ENCODE results near the gene SAFB. TPM values are rescaled to one million over a fixed set of nuclear protein-coding genes. Genes with fewer than 3 reads are reported as not detected.

The SAFB gene
- total RNA-seq, 4 donors from 2014 or later = 90.5 to 368 (median 185) TPM

DNA sequence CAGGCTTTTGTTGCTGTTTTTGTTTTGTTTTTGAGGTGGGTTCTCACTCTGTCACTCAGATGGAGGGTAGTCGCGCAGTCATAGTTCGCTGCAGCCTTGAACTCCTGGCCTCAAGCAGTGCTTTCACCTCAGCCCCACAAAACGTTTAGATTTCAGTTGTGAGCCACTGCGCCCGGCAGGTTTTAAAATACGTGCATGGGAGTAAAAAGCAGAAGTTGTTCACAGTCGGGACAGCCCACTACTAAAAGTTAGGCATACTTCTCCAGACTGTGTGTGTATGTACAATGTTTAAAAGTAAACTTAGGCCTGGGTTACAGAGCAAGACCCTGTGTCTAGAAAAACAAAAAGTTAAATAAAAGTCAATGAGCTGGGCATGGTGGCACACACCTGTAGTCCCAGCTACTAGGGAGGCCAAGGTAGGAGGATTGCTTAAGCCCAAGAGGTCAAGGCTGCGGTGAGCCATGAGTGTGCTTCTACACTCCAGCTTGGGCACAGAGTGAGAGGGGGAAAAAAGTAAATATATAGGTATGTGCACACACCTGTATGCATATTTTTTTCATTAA lies 6.1 kb downstream of the SAFB start:
- in situ Hi-C loops (cut with MboI; ENCODE audit: low pct_ligation_motif_present in 1 of 4, low pct_unique_long_range_greater_than_20kb in 1 of 4, low sequenced_read_pairs in 3 of 4) = no loop called here
- Histone ChIP-seq H3K27ac (peak overlapping the region in 1 of 4 donors; percentile 43), H3K4me1 (peaks cover 40 to 94% (median 65%) of the 10 kb centered on the region in 4 donors), H3K27me3 (no peaks in the 10 kb centered on the region), H3K9me3 (no peaks in the 10 kb centered on the region), H3K36me3 (peaks cover 0 to 33% (median 8%) of the 10 kb centered on the region in 4 donors), H3K4me3 (no peak overlapping the region)
- TF ChIP-seq POLR2AphosphoS5 (IDR thresholded peaks at IDR 0.05) = no peak
- TF ChIP-seq, protein P1, sequence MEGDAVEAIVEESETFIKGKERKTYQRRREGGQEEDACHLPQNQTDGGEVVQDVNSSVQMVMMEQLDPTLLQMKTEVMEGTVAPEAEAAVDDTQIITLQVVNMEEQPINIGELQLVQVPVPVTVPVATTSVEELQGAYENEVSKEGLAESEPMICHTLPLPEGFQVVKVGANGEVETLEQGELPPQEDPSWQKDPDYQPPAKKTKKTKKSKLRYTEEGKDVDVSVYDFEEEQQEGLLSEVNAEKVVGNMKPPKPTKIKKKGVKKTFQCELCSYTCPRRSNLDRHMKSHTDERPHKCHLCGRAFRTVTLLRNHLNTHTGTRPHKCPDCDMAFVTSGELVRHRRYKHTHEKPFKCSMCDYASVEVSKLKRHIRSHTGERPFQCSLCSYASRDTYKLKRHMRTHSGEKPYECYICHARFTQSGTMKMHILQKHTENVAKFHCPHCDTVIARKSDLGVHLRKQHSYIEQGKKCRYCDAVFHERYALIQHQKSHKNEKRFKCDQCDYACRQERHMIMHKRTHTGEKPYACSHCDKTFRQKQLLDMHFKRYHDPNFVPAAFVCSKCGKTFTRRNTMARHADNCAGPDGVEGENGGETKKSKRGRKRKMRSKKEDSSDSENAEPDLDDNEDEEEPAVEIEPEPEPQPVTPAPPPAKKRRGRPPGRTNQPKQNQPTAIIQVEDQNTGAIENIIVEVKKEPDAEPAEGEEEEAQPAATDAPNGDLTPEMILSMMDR (IDR thresholded peaks at IDR 0.05) = no peak
- TF ChIP-seq EP300 (IDR thresholded peaks at IDR 0.05; ENCODE audit: low read depth) = no peak
- no peak for TF ChIP-seq POLR2A (IDR thresholded peaks at IDR 0.05)
- WGBS, 2 donors (ENCODE audit: low coverage in 1 of 2) = 71 to 73% methylated on average over 9 of the region's 9 CpGs
- intact Hi-C loops (cut with DNase I; ENCODE audit: low total_unique reads) = no loop called here
- DNase-seq = no peak

- H3K4me3 ChIP-seq = no peak overlapping the region
- intact Hi-C loops (cut with DNase I; ENCODE audit: low total_unique reads) = no loop called here
- peak overlapping the region; percentile 8 to 61 (median 30) for H3K27ac ChIP-seq
- WGBS, 2 donors (ENCODE audit: low coverage in 1 of 2) = 73 to 80% methylated on average over 9 of the region's 9 CpGs
- H3K4me1 ChIP-seq = peaks cover 22 to 74% (median 45%) of the 10 kb centered on the region in 4 donors
- H3K36me3 ChIP-seq = peaks cover 0 to 24% (median 6%) of the 10 kb centered on the region in 4 donors
- TF ChIP-seq POLR2A (IDR thresholded peaks at IDR 0.05) (no peak), POLR2AphosphoS5 (IDR thresholded peaks at IDR 0.05) (peak in 1 of 3 donors; percentile 6)
- no peak for DNase-seq
- in situ Hi-C loops (cut with MboI; ENCODE audit: low pct_ligation_motif_present in 1 of 4, low pct_unique_long_range_greater_than_20kb in 1 of 4, low sequenced_read_pairs in 3 of 4) = no loop called here
- H3K9me3 ChIP-seq = no peaks in the 10 kb centered on the region
- H3K27me3 ChIP-seq = no peaks in the 10 kb centered on the region
Measured at GRCh38 chr19:5631567-5632240, 8.8 kb downstream of the SAFB start.

DNA sequence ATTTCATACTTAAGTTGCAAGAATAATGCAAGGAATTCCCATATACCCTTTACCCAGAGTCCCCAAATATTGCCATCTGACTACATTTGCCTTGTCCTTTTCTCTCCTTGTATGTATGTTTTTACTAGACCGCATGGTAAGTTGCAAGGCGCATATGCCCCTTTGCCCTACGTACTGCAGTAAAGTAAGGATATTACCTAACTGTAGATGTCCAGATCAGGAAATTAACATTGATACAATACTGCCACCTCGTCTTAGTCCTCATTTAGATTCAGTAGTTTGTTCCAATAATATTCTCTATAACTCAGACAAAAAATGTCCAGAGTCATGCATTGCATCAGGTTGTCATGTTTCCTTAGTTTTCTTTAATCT lies 9.3 kb downstream of the SAFB start:
- H3K4me1 ChIP-seq = peaks cover 22 to 68% (median 40%) of the 10 kb centered on the region in 4 donors
- in situ Hi-C loops (cut with MboI; ENCODE audit: low pct_ligation_motif_present in 1 of 4, low pct_unique_long_range_greater_than_20kb in 1 of 4, low sequenced_read_pairs in 3 of 4) = no loop called here
- 75 to 77% methylated on average over 4 of the region's 4 CpGs for WGBS, 2 donors (ENCODE audit: low coverage in 1 of 2)
- no peaks in the 10 kb centered on the region for H3K27me3 ChIP-seq
- TF ChIP-seq POLR2A (IDR thresholded peaks at IDR 0.05) (no peak), POLR2AphosphoS5 (IDR thresholded peaks at IDR 0.05) (no peak), EP300 (IDR thresholded peaks at IDR 0.05; ENCODE audit: low read depth) (no peak)
- TF ChIP-seq, protein P1 (IDR thresholded peaks at IDR 0.05) = no peak
- peaks cover 0 to 20% (median 4%) of the 10 kb centered on the region in 4 donors for H3K36me3 ChIP-seq
- no peak overlapping the region for H3K4me3 ChIP-seq
- intact Hi-C loops (cut with DNase I; ENCODE audit: low total_unique reads) = no loop called here
- H3K27ac ChIP-seq = peak overlapping the region in 3 of 4 donors; percentile 30 to 61 (median 31)
- H3K9me3 ChIP-seq = no peaks in the 10 kb centered on the region
- DNase-seq = no peak

GRCh38 chr19:5632657-5633056 lies 9.8 kb downstream of the SAFB start:
- peaks cover 20 to 67% (median 36%) of the 10 kb centered on the region in 4 donors for H3K4me1 ChIP-seq
- peak; percentile 21 for DNase-seq
- H3K27me3 ChIP-seq = no peaks in the 10 kb centered on the region
- peak overlapping the region in 2 of 4 donors; percentile 5 to 61 for H3K27ac ChIP-seq
- peaks cover 0 to 15% (median 2%) of the 10 kb centered on the region in 4 donors for H3K36me3 ChIP-seq
- in situ Hi-C loops (cut with MboI; ENCODE audit: low pct_ligation_motif_present in 1 of 4, low pct_unique_long_range_greater_than_20kb in 1 of 4, low sequenced_read_pairs in 3 of 4) (no loop called here), intact Hi-C loops (cut with DNase I; ENCODE audit: low total_unique reads) (no loop called here)
- WGBS, 2 donors (ENCODE audit: low coverage in 1 of 2) = 81 to 84% methylated on average over 3 to 5 of the region's 5 CpGs
- H3K4me3 ChIP-seq = no peak overlapping the region
- TF ChIP-seq POLR2AphosphoS5 (IDR thresholded peaks at IDR 0.05) (no peak), EP300 (IDR thresholded peaks at IDR 0.05; ENCODE audit: low read depth) (no peak), POLR2A (IDR thresholded peaks at IDR 0.05) (no peak)
- TF ChIP-seq, protein P1 (IDR thresholded peaks at IDR 0.05) = no peak
- no peaks in the 10 kb centered on the region for H3K9me3 ChIP-seq

Data from transverse colon (tissue), 4 donors.